Measurements from ENCODE around the gene BTBD1. TPM values are rescaled to one million over a fixed set of nuclear protein-coding genes. Genes with fewer than 3 reads are reported as not detected.
"Not testable (repeated sequence)": the region's sequence is repeated elsewhere in the genome, so short reads cannot be mapped to it uniquely, and the experiment has no call there.

The BTBD1 gene
- total RNA-seq, 1 donor from 2014 or later, result 51.3 TPM

DNA sequence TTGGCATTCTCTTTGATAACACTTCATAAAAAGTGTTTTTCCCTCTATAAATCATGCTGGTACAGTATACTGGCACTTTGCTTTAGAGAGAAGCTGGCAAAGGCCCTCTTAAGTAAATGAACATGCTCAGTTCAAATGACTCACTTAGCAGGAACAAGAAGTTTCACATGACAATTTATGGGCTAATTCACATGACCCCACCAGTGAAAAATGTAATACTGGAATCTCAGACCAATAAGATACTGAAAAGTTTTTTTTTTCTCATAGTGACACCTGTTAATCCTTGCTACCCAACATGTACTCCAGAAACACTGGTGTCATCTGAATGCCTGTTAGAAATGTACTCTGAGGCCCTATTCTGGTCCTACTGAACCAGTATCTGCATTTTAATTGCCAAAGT lies 13.9 kb downstream of the BTBD1 start:
- Histone ChIP-seq H3K4me3 (no peak overlapping the region), H3K9me3 (no peaks in the 10 kb centered on the region), H3K4me1 (peaks cover 8% of the 10 kb centered on the region), H3K36me3 (peaks cover 0 to 32% of the 10 kb centered on the region in 2 donors), H3K27ac (no peak overlapping the region), H3K27me3 (no peaks in the 10 kb centered on the region)
- no peak for DNase-seq (ENCODE audit: extremely low spot score in 2 of 2)
- TF ChIP-seq POLR2AphosphoS5 (IDR thresholded peaks at IDR 0.05; ENCODE audit: insufficient read depth in 1 of 2, low read depth in 1 of 2) (peak in 1 of 2 donors; percentile 52), POLR2A (IDR thresholded peaks at IDR 0.05) (no peak)
- intact Hi-C loops (cut with DNase I), result no loop called here

GRCh38 chr15:83046558-83047127 lies 20.4 kb downstream of the BTBD1 start:
- Histone ChIP-seq H3K27ac (no peak overlapping the region), H3K9me3 (no peaks in the 10 kb centered on the region), H3K4me1 (peaks cover 24% of the 10 kb centered on the region), H3K4me3 (no peak overlapping the region), H3K27me3 (no peaks in the 10 kb centered on the region), H3K36me3 (peaks cover 0 to 22% of the 10 kb centered on the region in 2 donors)
- TF ChIP-seq POLR2AphosphoS5 (IDR thresholded peaks at IDR 0.05; ENCODE audit: insufficient read depth in 1 of 2, low read depth in 1 of 2) (peak in 1 of 2 donors; percentile 50), POLR2A (IDR thresholded peaks at IDR 0.05) (no peak)
- no peak for DNase-seq (ENCODE audit: extremely low spot score in 2 of 2)
- intact Hi-C loops (cut with DNase I), result no loop called here

GRCh38 chr15:83044156-83044555 lies 22.9 kb downstream of the BTBD1 start:
- no peak for DNase-seq (ENCODE audit: extremely low spot score in 2 of 2)
- Histone ChIP-seq H3K27ac (no peak overlapping the region), H3K27me3 (no peaks in the 10 kb centered on the region), H3K36me3 (peaks cover 0 to 28% of the 10 kb centered on the region in 2 donors), H3K9me3 (no peaks in the 10 kb centered on the region), H3K4me1 (peaks cover 24% of the 10 kb centered on the region), H3K4me3 (no peak overlapping the region)
- TF ChIP-seq POLR2A (IDR thresholded peaks at IDR 0.05) (no peak), POLR2AphosphoS5 (IDR thresholded peaks at IDR 0.05; ENCODE audit: insufficient read depth in 1 of 2, low read depth in 1 of 2) (no peak)
- TF ChIP-seq, protein P1, sequence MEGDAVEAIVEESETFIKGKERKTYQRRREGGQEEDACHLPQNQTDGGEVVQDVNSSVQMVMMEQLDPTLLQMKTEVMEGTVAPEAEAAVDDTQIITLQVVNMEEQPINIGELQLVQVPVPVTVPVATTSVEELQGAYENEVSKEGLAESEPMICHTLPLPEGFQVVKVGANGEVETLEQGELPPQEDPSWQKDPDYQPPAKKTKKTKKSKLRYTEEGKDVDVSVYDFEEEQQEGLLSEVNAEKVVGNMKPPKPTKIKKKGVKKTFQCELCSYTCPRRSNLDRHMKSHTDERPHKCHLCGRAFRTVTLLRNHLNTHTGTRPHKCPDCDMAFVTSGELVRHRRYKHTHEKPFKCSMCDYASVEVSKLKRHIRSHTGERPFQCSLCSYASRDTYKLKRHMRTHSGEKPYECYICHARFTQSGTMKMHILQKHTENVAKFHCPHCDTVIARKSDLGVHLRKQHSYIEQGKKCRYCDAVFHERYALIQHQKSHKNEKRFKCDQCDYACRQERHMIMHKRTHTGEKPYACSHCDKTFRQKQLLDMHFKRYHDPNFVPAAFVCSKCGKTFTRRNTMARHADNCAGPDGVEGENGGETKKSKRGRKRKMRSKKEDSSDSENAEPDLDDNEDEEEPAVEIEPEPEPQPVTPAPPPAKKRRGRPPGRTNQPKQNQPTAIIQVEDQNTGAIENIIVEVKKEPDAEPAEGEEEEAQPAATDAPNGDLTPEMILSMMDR (IDR thresholded peaks at IDR 0.05), result no peak
- intact Hi-C loops (cut with DNase I), result no loop called here

- no peaks in the 10 kb centered on the region for H3K9me3 ChIP-seq
- TF ChIP-seq, protein P1 (IDR thresholded peaks at IDR 0.05), result no peak
- TF ChIP-seq POLR2AphosphoS5 (IDR thresholded peaks at IDR 0.05; ENCODE audit: insufficient read depth in 1 of 2, low read depth in 1 of 2) (no peak), POLR2A (IDR thresholded peaks at IDR 0.05) (no peak)
- no peaks in the 10 kb centered on the region for H3K4me1 ChIP-seq
- H3K27ac ChIP-seq, result no peak overlapping the region
- H3K4me3 ChIP-seq, result no peak overlapping the region
- H3K27me3 ChIP-seq, result no peaks in the 10 kb centered on the region
- peaks cover 0 to 17% of the 10 kb centered on the region in 2 donors for H3K36me3 ChIP-seq
- intact Hi-C loops (cut with DNase I), result no loop called here
- DNase-seq (ENCODE audit: extremely low spot score in 2 of 2), result no peak
Observed at GRCh38 chr15:83039206-83039605, 27.8 kb downstream of the BTBD1 start.

DNA sequence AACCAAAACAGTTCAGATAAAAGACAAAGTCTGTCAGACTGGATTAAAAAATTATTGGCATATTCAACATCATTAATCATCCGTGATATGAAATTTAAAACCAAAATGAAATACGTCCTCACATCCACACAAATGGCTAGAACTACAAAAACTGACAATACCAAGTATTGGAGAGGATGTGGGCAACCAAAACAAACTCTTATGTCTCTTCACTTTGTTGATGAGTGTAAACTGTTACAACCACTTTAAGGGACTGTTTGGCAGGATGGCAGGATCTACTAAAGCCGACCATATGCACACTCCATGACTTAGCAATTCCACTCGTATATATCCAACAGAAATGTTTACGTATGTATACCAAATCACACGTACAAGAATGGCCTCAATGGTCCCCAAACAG lies 30.8 kb downstream of the BTBD1 start:
- Histone ChIP-seq H3K36me3 (peaks cover 0 to 17% of the 10 kb centered on the region in 2 donors), H3K27me3 (no peaks in the 10 kb centered on the region), H3K4me3 (no peak overlapping the region), H3K4me1 (no peaks in the 10 kb centered on the region), H3K27ac (no peak overlapping the region), H3K9me3 (no peaks in the 10 kb centered on the region)
- intact Hi-C loops (cut with DNase I), result no loop called here
- no peak for DNase-seq (ENCODE audit: extremely low spot score in 2 of 2)
- TF ChIP-seq, protein P1 (IDR thresholded peaks at IDR 0.05), result no peak
- TF ChIP-seq POLR2AphosphoS5 (IDR thresholded peaks at IDR 0.05; ENCODE audit: insufficient read depth in 1 of 2, low read depth in 1 of 2), result no peak
- no peak for TF ChIP-seq POLR2A (IDR thresholded peaks at IDR 0.05)

DNA sequence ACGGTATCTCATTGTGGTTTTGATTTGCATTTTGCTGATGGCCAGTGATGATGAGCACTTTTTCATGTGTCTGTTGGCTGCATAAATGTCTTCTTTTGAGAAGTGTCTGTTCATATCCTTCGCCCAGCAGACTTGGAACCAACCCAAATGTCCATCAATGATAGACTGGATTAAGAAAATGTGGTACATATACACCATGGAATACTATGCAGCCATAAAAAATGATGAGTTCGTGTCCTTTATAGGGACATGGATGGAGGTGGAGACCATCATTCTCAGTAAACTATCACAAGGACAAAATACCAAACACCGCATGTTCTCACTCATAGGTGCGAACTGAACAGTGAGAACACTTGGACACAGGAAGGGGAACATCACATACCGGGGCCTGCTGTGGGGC lies 35.8 kb downstream of the BTBD1 start:
- H3K4me3 ChIP-seq; H3K4me1 ChIP-seq; H3K9me3 ChIP-seq; H3K36me3 ChIP-seq; DNase-seq (ENCODE audit: extremely low spot score in 2 of 2); H3K27ac ChIP-seq; intact Hi-C loops (cut with DNase I); H3K27me3 ChIP-seq: not testable (repeated sequence)
